K562 (cell line): Measurements from ENCODE around the gene WDR18.

ENCODE experiments used
- CBX2 ChIP-seq: fragments of 200-600 bp; sonication (generic); IDR thresholded peaks from one replicate; pipeline ENCODE4 v1.6.1; 2012; ENCODE audit warnings: mild to moderate bottlenecking, low read length, inconsistent platforms; ENCODE audit not compliant: insufficient read depth, poor library complexity, severe bottlenecking
- CSDE1 ChIP-seq, 2 experiments: fragments of 450-650 bp; IDR thresholded peaks; 2 replicates each; pipeline ENCODE4 v1.6.1; 2016; ENCODE audit warnings: mild to moderate bottlenecking in 1 of 2
- CTCF ChIP-seq, 3 experiments: IDR thresholded peaks in 2 of 3; conservative IDR thresholded peaks in 1 of 3; 2 replicates each; pipeline ENCODE4 v1.5.1; 2011 to 2012; ENCODE audit warnings: low read length in 3 of 3, mild to moderate bottlenecking in 3 of 3, control low read depth in 2 of 3, improper control_type of control experiment in 1 of 3, inconsistent platforms in 1 of 3, low read depth in 1 of 3, mixed read lengths in 1 of 3, moderate library complexity in 1 of 3; ENCODE audit not compliant: insufficient read depth in 2 of 3
- HOMEZ ChIP-seq: fragments of 250-450 bp; sonication (Bioruptor Pico); IDR thresholded peaks from 2 replicates; pipeline ENCODE4 v1.4.0; 2020; ENCODE audit warnings: mild to moderate bottlenecking, moderate library complexity
- MBD2 ChIP-seq: sonication (generic); IDR thresholded peaks from 2 replicates; pipeline ENCODE4 v1.6.1; 2016; ENCODE audit warnings: low read depth, borderline replicate concordance
- MEF2A ChIP-seq: IDR thresholded peaks from 2 replicates; pipeline ENCODE4 v1.6.1; 2011; ENCODE audit warnings: low read depth, mild to moderate bottlenecking, low read length, moderate library complexity; ENCODE audit not compliant: control insufficient read depth
- POLR3A ChIP-seq: IDR thresholded peaks from 2 replicates; pipeline ENCODE4 v1.6.1; 2011; ENCODE audit warnings: borderline replicate concordance, mild to moderate bottlenecking, moderate library complexity; ENCODE audit not compliant: insufficient read length, insufficient read depth; ENCODE audit errors: extremely low read depth
- RBM14 ChIP-seq: fragments of 200-400 bp; formaldehyde crosslinking; IDR thresholded peaks from 2 replicates; pipeline ENCODE4 v1.6.1; 2018; ENCODE audit warnings: low read depth, mild to moderate bottlenecking, low read length, moderate library complexity, borderline replicate concordance; ENCODE audit not compliant: insufficient read depth
- ZNF778 ChIP-seq: fragments of 450-650 bp; formaldehyde crosslinking; IDR thresholded peaks from 2 replicates; pipeline ENCODE4 v1.4.0; 2020; ENCODE audit warnings: mild to moderate bottlenecking, moderate library complexity

GRCh38 chr19:939922-940321 is 44.2 kb upstream of the WDR18 start:
- TF ChIP-seq CBX2: no peak
- no peak for TF ChIP-seq HOMEZ (CRISPR knock-in tag)
- no peak for TF ChIP-seq RBM14
- no peak for TF ChIP-seq POLR3A
- TF ChIP-seq ZNF778: no peak
- TF ChIP-seq CSDE1 (IDR thresholded peaks at IDR 0.05): no peak
- TF ChIP-seq CTCF (IDR thresholded peaks at IDR 0.05 in 2 of 3, conservative IDR thresholded peaks at IDR 0.05 in 1 of 3; ENCODE audit: insufficient read depth in 2 of 3, low read depth in 1 of 3, low read length in 3 of 3): no peak
- TF ChIP-seq MEF2A: no peak
- no peak for TF ChIP-seq MBD2
